Endothelial cell of umbilical vein (primary cell): ENCODE results near the gene NKD2. TPM values are rescaled to one million over a fixed set of nuclear protein-coding genes. Genes with fewer than 3 reads are reported as not detected.

Experiments
- BruUV-seq: library from RNA; stranded (reverse); fragments of 400-500 nt; replicated peaks from 2 replicates; lab custom pipeline; 2021; lab: Mats Ljungman, UMichigan
- CTCF ChIA-PET: fragments of 300-600, 350-600 bp; sonication (Branson Sonifier 250); formaldehyde crosslinking; loops from one replicate; lab custom pipeline; 2021; ENCODE audit warnings: antibody characterized with exemption, inconsistent platforms; lab: Charles Lee
- POLR2A ChIA-PET: fragments of 300-600, 350-600 bp; sonication (Branson Sonifier 250); formaldehyde crosslinking; loops from one replicate; lab custom pipeline; 2021; ENCODE audit warnings: antibody characterized with exemption, inconsistent platforms; lab: Charles Lee
- DNase-seq: peaks from one replicate; pipeline ENCODE4 v3.0.0-alpha.2; 2011; ENCODE audit warnings: low read depth, low spot score
- FAIRE-seq: peaks from 2 replicates; lab custom pipeline; 2011; peaks lifted over from hg19 to GRCh38; lab: Jason Lieb, UNC
- H2AFZ ChIP-seq: 2 replicates; pipeline ENCODE4 v1.6.0; 2012; ENCODE audit warnings: low read depth, low read length, control low read depth, inconsistent platforms
- H3K27ac ChIP-seq: 2 replicates; pipeline ENCODE4 v1.5.1; 2011; ENCODE audit warnings: low read depth, mild to moderate bottlenecking, control low read depth, low read length, moderate library complexity; ENCODE audit not compliant: insufficient read depth
- H3K27me3 ChIP-seq, 2 experiments: 2 replicates each; pipeline versions ENCODE4 v1.6.0 to v1.6.1; 2011; ENCODE audit warnings: low read length in 2 of 2, mixed read lengths in 1 of 2; ENCODE audit not compliant: control insufficient read depth in 2 of 2, insufficient read depth in 2 of 2
- H3K36me3 ChIP-seq, 2 experiments: 2 replicates in 1 of 2; 3 replicates in 1 of 2; pipeline ENCODE4 v1.5.1; 2011; ENCODE audit warnings: low read length in 2 of 2, mild to moderate bottlenecking in 1 of 2, moderate library complexity in 1 of 2; ENCODE audit not compliant: control insufficient read depth in 2 of 2, insufficient read depth in 2 of 2; ENCODE audit errors: extremely low read depth in 1 of 2
- H3K4me1 ChIP-seq: 3 replicates; pipeline ENCODE4 v1.5.1; 2011; ENCODE audit warnings: mild to moderate bottlenecking, low read length; ENCODE audit not compliant: control insufficient read depth, insufficient read depth; ENCODE audit errors: extremely low read depth
- H3K4me2 ChIP-seq: 2 replicates; pipeline ENCODE4 v1.6.1; 2011; ENCODE audit warnings: low read length, control low read depth, mixed read lengths; ENCODE audit not compliant: insufficient read depth
- H3K4me3 ChIP-seq, 3 experiments: fragments of 200-600 bp in 1 of 3; sonication (generic), shearing (Covaris generic) in 1 of 3; replicated peaks in 1 of 3; 2 replicates each; pipeline ENCODE4 v1.5.1; 2011 to 2016; ENCODE audit warnings: control low read depth in 3 of 3, low read length in 3 of 3, mild to moderate bottlenecking in 2 of 3, inconsistent platforms in 1 of 3, low read depth in 1 of 3, moderate library complexity in 1 of 3; ENCODE audit not compliant: insufficient read depth in 1 of 3
- H3K79me2 ChIP-seq: 2 replicates; pipeline ENCODE4 v1.6.0; 2012; ENCODE audit warnings: low read length, inconsistent platforms; ENCODE audit not compliant: control insufficient read depth, insufficient read depth
- H3K9ac ChIP-seq: replicated peaks from 2 replicates; pipeline ENCODE3; 2011; ENCODE audit warnings: low read length, control low read depth; ENCODE audit not compliant: insufficient read depth; ENCODE audit errors: extremely low read depth
- H3K9me1 ChIP-seq: replicated peaks from 3 replicates; pipeline ENCODE4 v1.6.0; 2011; ENCODE audit warnings: mild to moderate bottlenecking, low read length; ENCODE audit not compliant: control insufficient read depth, insufficient read depth; ENCODE audit errors: extremely low read depth
- H3K9me3 ChIP-seq: replicated peaks from 2 replicates; pipeline ENCODE4 v1.5.1; 2012; ENCODE audit warnings: low read length, inconsistent platforms; ENCODE audit not compliant: control insufficient read depth, insufficient read depth
- H4K20me1 ChIP-seq: replicated peaks from 2 replicates; pipeline ENCODE3; 2011; ENCODE audit warnings: mild to moderate bottlenecking, low read length; ENCODE audit not compliant: control insufficient read depth, insufficient read depth; ENCODE audit errors: extremely low read depth
- CTCF ChIP-seq, 2 donors: IDR thresholded peaks; 1 replicate in 1 of 2; 2 replicates in 1 of 2; pipeline ENCODE4 v1.5.1; 2011; ENCODE audit warnings: low read length in 2 of 2, mild to moderate bottlenecking in 2 of 2, moderate library complexity in 2 of 2, control low read depth in 1 of 2, inconsistent platforms in 1 of 2, low read depth in 1 of 2; ENCODE audit not compliant: insufficient read depth in 1 of 2; ENCODE audit errors: extremely low read depth in 1 of 2
- EZH2 ChIP-seq: IDR thresholded peaks from 2 replicates; pipeline ENCODE4 v1.6.1; 2012; ENCODE audit warnings: borderline replicate concordance, low read depth, mild to moderate bottlenecking, moderate library complexity, low read length, inconsistent platforms; ENCODE audit not compliant: severe bottlenecking
- FOS ChIP-seq: IDR thresholded peaks from 2 replicates; pipeline ENCODE4 v1.6.1; 2011; ENCODE audit warnings: mild to moderate bottlenecking, low read length, moderate library complexity, borderline replicate concordance; ENCODE audit not compliant: insufficient read depth
- GATA2 ChIP-seq: IDR thresholded peaks from 2 replicates; pipeline ENCODE4 v1.7.0; 2011; ENCODE audit warnings: low read depth, mild to moderate bottlenecking, moderate library complexity, mixed read lengths, low read length; ENCODE audit not compliant: insufficient read length, insufficient read depth
- JUN ChIP-seq: IDR thresholded peaks from 2 replicates; pipeline ENCODE4 v1.6.1; 2011; ENCODE audit warnings: borderline replicate concordance, low read depth; ENCODE audit not compliant: insufficient read length, insufficient read depth
- MYC ChIP-seq: IDR thresholded peaks from one replicate; pipeline ENCODE4 v1.6.1; 2011; ENCODE audit warnings: mild to moderate bottlenecking, low read depth, low read length
- POLR2A ChIP-seq: IDR thresholded peaks from 2 replicates; pipeline ENCODE4 v1.6.1; 2012; ENCODE audit warnings: low read depth, mild to moderate bottlenecking, control low read depth, low read length
- POLR2AphosphoS5 ChIP-seq: IDR thresholded peaks from 2 replicates; pipeline ENCODE4 v1.6.1; 2012; ENCODE audit warnings: low read depth, mild to moderate bottlenecking, control low read depth, low read length, moderate library complexity; ENCODE audit not compliant: insufficient read depth
- dilution Hi-C: fragments of 300-500 bp; cut with MboI; formaldehyde crosslinking; loops from one replicate; pipeline ENCODE4 v1.15.0; 2019; ENCODE audit warnings: low sequenced_read_pairs; ENCODE audit not compliant: extremely low pct_ligation_motif_present
- intact Hi-C: fragments of 100-400 bp; cut with micrococcal nuclease; formaldehyde crosslinking; loops from one replicate; pipeline ENCODE4 v1.10.0; 2022
- polyA plus RNA-seq, 4 experiments: library from polyadenylated mRNA; depleted of rRNA in 3 of 4; stranded (reverse) in 3 of 4; unstranded in 1 of 4; fragments of >200 nt; gene quantifications; 2 replicates each; pipeline versions ENCODE4 v1.2.1 to v1.2.3, GENCODE V29; 2011 to 2012; ENCODE audit warnings: missing spikeins in 1 of 4
- total RNA-seq: library from RNA; stranded (reverse); gene quantifications from 2 replicates; pipeline ENCODE4 v1.2.3, GENCODE V29; 2021

Gene NKD2
- total and polyA plus RNA-seq, 2 donors (not counting 3 experiments of a cell fraction or from before 2014, with no cell fraction given): 0.08 TPM; not detected in 1

GRCh38 chr5:1078206-1078605 lies 69.6 kb downstream of the NKD2 start:
- no peak overlapping the region for H3K4me2 ChIP-seq
- TF ChIP-seq CTCF (IDR thresholded peaks at IDR 0.05; ENCODE audit: extremely low read depth in 1 of 2, insufficient read depth in 1 of 2, low read depth in 1 of 2, low read length in 2 of 2) (no peak), GATA2 (no peak), POLR2AphosphoS5 (no peak), EZH2 (no peak), JUN (no peak), FOS (no peak), MYC (no peak), POLR2A (no peak)
- CTCF ChIA-PET: no interaction called here
- no peaks in the 10 kb centered on the region for H3K79me2 ChIP-seq
- DNase-seq: no peak
- H3K36me3 ChIP-seq: peaks cover 0 to 26% of the 10 kb centered on the region in 2 experiments
- BruUV-seq: no TSS peak
- H3K9me1 ChIP-seq: no peaks in the 10 kb centered on the region
- no peak for FAIRE-seq
- intact Hi-C loops: no loop called here
- no peaks in the 10 kb centered on the region for H3K9me3 ChIP-seq
- H4K20me1 ChIP-seq: no peaks in the 10 kb centered on the region
- H3K4me3 ChIP-seq: no peak overlapping the region
- no peak overlapping the region for H3K9ac ChIP-seq
- dilution Hi-C loops: no loop called here
- POLR2A ChIA-PET: no interaction called here
- H2AFZ ChIP-seq: no peak overlapping the region
- H3K4me1 ChIP-seq: no peaks in the 10 kb centered on the region
- H3K27me3 ChIP-seq: no peaks in the 10 kb centered on the region
- H3K27ac ChIP-seq: no peak overlapping the region
